ENCODE data around the gene CHST11.
A peak's percentile ranks its signal among the peaks of the same experiment; 100 is the strongest.

The CHST11 gene

GRCh38 chr12:104638218-104638850, 181.6 kb downstream of the CHST11 start:
- no peak for DNase-seq

- no peak for DNase-seq
Measured at GRCh38 chr12:104638851-104639240, 182.1 kb downstream of the CHST11 start.

GRCh38 chr12:104640956-104641355, 184.2 kb downstream of the CHST11 start:
- DNase-seq, result no peak

- DNase-seq, result no peak
Measured at GRCh38 chr12:104641862-104642261, 185.1 kb downstream of the CHST11 start.

GRCh38 chr12:104643093-104643818, 186.5 kb downstream of the CHST11 start:
- DNase-seq, result no peak

GRCh38 chr12:104643819-104644669, 187.3 kb downstream of the CHST11 start:
- no peak for DNase-seq

- DNase-seq, result no peak
Measured at GRCh38 chr12:104648756-104649155, 192.0 kb downstream of the CHST11 start.

- no peak for DNase-seq
Measured at GRCh38 chr12:104649217-104649824, 192.6 kb downstream of the CHST11 start.

GRCh38 chr12:104649921-104650320, 193.2 kb downstream of the CHST11 start:
- no peak for DNase-seq

- DNase-seq, result no peak
Measured at GRCh38 chr12:104650541-104650940, 193.8 kb downstream of the CHST11 start.

- no peak for DNase-seq
Measured at GRCh38 chr12:104651811-104652210, 195.1 kb downstream of the CHST11 start.

- no peak for DNase-seq
Measured at GRCh38 chr12:104652358-104652757, 195.6 kb downstream of the CHST11 start.

- no peak for DNase-seq
Measured at GRCh38 chr12:104652910-104653309, 196.2 kb downstream of the CHST11 start.

- peak; percentile 5 to 32 for DNase-seq
Measured at GRCh38 chr12:104653730-104654664, 197.2 kb downstream of the CHST11 start.

- no peak for DNase-seq
Measured at GRCh38 chr12:104654665-104655609, 198.2 kb downstream of the CHST11 start.

- DNase-seq, result no peak
Measured at GRCh38 chr12:104656383-104656782, 199.6 kb downstream of the CHST11 start.

- no peak for DNase-seq
Measured at GRCh38 chr12:104656921-104657320, 200.2 kb downstream of the CHST11 start.

GRCh38 chr12:104657726-104658484, 201.2 kb downstream of the CHST11 start:
- no peak for DNase-seq

- no peak for DNase-seq
Measured at GRCh38 chr12:104659058-104659457, 202.3 kb downstream of the CHST11 start.

GRCh38 chr12:104662203-104662602, 205.5 kb downstream of the CHST11 start:
- DNase-seq, result no peak
